OCI-LY1 (cell line): Measurements from ENCODE around the gene TNFAIP1.

Experiments
- CTCF ChIP-seq: fragments of 200-600 bp; sonication (generic), shearing (Covaris generic); IDR thresholded peaks from 2 replicates; pipeline ENCODE4 v1.5.1; 2017; ENCODE audit warnings: mild to moderate bottlenecking, antibody characterized with exemption, low read length, moderate library complexity, mixed read lengths
- EZH2 ChIP-seq: fragments of 200-600 bp; sonication (generic), shearing (Covaris generic); IDR thresholded peaks from 2 replicates; pipeline ENCODE4 v1.8.0; 2017; ENCODE audit warnings: borderline replicate concordance, mixed run types, mild to moderate bottlenecking, antibody characterized with exemption, low read length, moderate library complexity, mixed read lengths

GRCh38 chr17:28298449-28298848 is 37.1 kb upstream of the TNFAIP1 start:
- no peak for TF ChIP-seq CTCF
- TF ChIP-seq EZH2: no peak
